SK-N-SH treated with all-trans-retinoic acid at 6 μM for 48 hours (cell line): ENCODE data around the gene SDC3.
A peak's percentile ranks its signal among the peaks of the same experiment; 100 is the strongest.

Experiments used
- ATAC-seq: fragments of 200-7000 bp; cut with Tn5 transposase; 3 replicates; pipeline ENCODE4 v1.9.1; 2020; ENCODE audit warnings: mild to moderate bottlenecking, moderate library complexity
- ARNTL ChIP-seq: fragments of 450-650 bp; formaldehyde crosslinking; IDR thresholded peaks from 2 replicates; pipeline ENCODE4 v1.5.0; 2020; ENCODE audit warnings: low read depth, mild to moderate bottlenecking, moderate library complexity, borderline replicate concordance
- BACH2 ChIP-seq: fragments of 250-450 bp; sonication (Bioruptor Pico); IDR thresholded peaks from 2 replicates; pipeline ENCODE4 v1.9.0; 2021; ENCODE audit warnings: mild to moderate bottlenecking, borderline replicate concordance
- CREB5 ChIP-seq: fragments of 250-450 bp; sonication (Bioruptor Pico); IDR thresholded peaks from 2 replicates; pipeline ENCODE4 v1.5.1; 2020; ENCODE audit warnings: low read depth, mild to moderate bottlenecking, moderate library complexity
- CSDC2 ChIP-seq: fragments of 250-450 bp; sonication (Bioruptor Pico); IDR thresholded peaks from 2 replicates; pipeline ENCODE4 v1.5.0; 2020; ENCODE audit warnings: mild to moderate bottlenecking, moderate library complexity
- CSRNP3 ChIP-seq: fragments of 250-450 bp; sonication (Bioruptor Pico); IDR thresholded peaks from 2 replicates; pipeline ENCODE4 v1.5.1; 2021; ENCODE audit warnings: mild to moderate bottlenecking, moderate library complexity
- GLIS3 ChIP-seq: fragments of 250-450 bp; sonication (Bioruptor Pico); IDR thresholded peaks from 2 replicates; pipeline ENCODE4 v1.5.0; 2020; ENCODE audit warnings: mild to moderate bottlenecking, moderate library complexity
- OSR1 ChIP-seq: fragments of 250-450 bp; sonication (Bioruptor Pico); IDR thresholded peaks from 2 replicates; pipeline ENCODE4 v1.8.0; 2022; ENCODE audit warnings: moderate library complexity, mild to moderate bottlenecking, inconsistent platforms
- PATZ1 ChIP-seq: fragments of 250-450 bp; sonication (Bioruptor Pico); IDR thresholded peaks from 2 replicates; pipeline ENCODE4 v1.8.0; 2020; ENCODE audit warnings: mild to moderate bottlenecking, moderate library complexity, borderline replicate concordance
- POU6F1 ChIP-seq: fragments of 250-450 bp; sonication (Bioruptor Pico); IDR thresholded peaks from 2 replicates; pipeline ENCODE4 v1.8.0; 2021; ENCODE audit warnings: low read depth, mild to moderate bottlenecking, moderate library complexity, borderline replicate concordance
- PPARA ChIP-seq: fragments of 250-450 bp; sonication (Bioruptor Pico); IDR thresholded peaks from 2 replicates; pipeline ENCODE4 v1.5.0; 2020; ENCODE audit warnings: mild to moderate bottlenecking, borderline replicate concordance
- RARB ChIP-seq: fragments of 250-450 bp; sonication (Bioruptor Pico); IDR thresholded peaks from 2 replicates; pipeline ENCODE4 v1.8.0; 2021; ENCODE audit warnings: mild to moderate bottlenecking, moderate library complexity
- SNAI2 ChIP-seq: fragments of 250-450 bp; sonication (Bioruptor Pico); IDR thresholded peaks from 2 replicates; pipeline ENCODE4 v1.5.0; 2020; ENCODE audit warnings: mild to moderate bottlenecking, moderate library complexity
- TCF4 ChIP-seq: fragments of 250-450 bp; sonication (Bioruptor Pico); IDR thresholded peaks from 2 replicates; pipeline ENCODE4 v1.8.0; 2021; ENCODE audit warnings: mild to moderate bottlenecking, moderate library complexity, borderline replicate concordance
- TOX ChIP-seq: fragments of 250-450 bp; sonication (Bioruptor Pico); IDR thresholded peaks from 2 replicates; pipeline ENCODE4 v1.8.0; 2021; ENCODE audit warnings: mild to moderate bottlenecking, moderate library complexity, borderline replicate concordance
- TSHZ2 ChIP-seq: fragments of 250-450 bp; sonication (Bioruptor Pico); IDR thresholded peaks from 2 replicates; pipeline ENCODE4 v1.5.0; 2020; ENCODE audit warnings: mild to moderate bottlenecking, moderate library complexity
- ZC3H10 ChIP-seq: fragments of 250-450 bp; sonication (Bioruptor Pico); IDR thresholded peaks from 2 replicates; pipeline ENCODE4 v1.5.1; 2021; ENCODE audit warnings: mild to moderate bottlenecking, moderate library complexity
- ZFP3 ChIP-seq: fragments of 250-450 bp; sonication (Bioruptor Pico); IDR thresholded peaks from 2 replicates; pipeline ENCODE4 v1.5.0; 2020; ENCODE audit warnings: mild to moderate bottlenecking, moderate library complexity
- ZFP30 ChIP-seq: fragments of 450-650 bp; formaldehyde crosslinking; IDR thresholded peaks from 2 replicates; pipeline ENCODE4 v1.5.0; 2022; ENCODE audit warnings: mild to moderate bottlenecking, moderate library complexity
- ZNF565 ChIP-seq: fragments of 450-650 bp; formaldehyde crosslinking; conservative IDR thresholded peaks from 2 replicates; pipeline ENCODE4 v1.5.0; 2020; ENCODE audit warnings: low read depth, mild to moderate bottlenecking, moderate library complexity
- ZNF70 ChIP-seq: fragments of 450-650 bp; formaldehyde crosslinking; IDR thresholded peaks from 2 replicates; pipeline ENCODE4 v1.5.0; 2020; ENCODE audit warnings: mild to moderate bottlenecking, moderate library complexity

SDC3 gene

GRCh38 chr1:30840904-30841598 lies 67.5 kb downstream of the SDC3 start:
- ATAC-seq: peak; percentile 61; the same call in 2 of the 3 replicates
- TF ChIP-seq POU6F1 (CRISPR knock-in tag) (no peak), RARB (CRISPR knock-in tag) (no peak), ZFP3 (CRISPR knock-in tag) (no peak), ZC3H10 (CRISPR knock-in tag) (no peak), ZFP30 (CRISPR knock-in tag) (no peak), GLIS3 (no peak), TCF4 (CRISPR knock-in tag) (no peak), SNAI2 (CRISPR knock-in tag) (no peak), PATZ1 (CRISPR knock-in tag) (no peak), CSDC2 (CRISPR knock-in tag) (no peak), ZNF565 (CRISPR knock-in tag) (no peak), PPARA (CRISPR knock-in tag) (no peak), OSR1 (CRISPR knock-in tag) (no peak), TSHZ2 (no peak)
- TF ChIP-seq, all 23 proteins: peak for 0

GRCh38 chr1:30839827-30840359 lies 68.7 kb downstream of the SDC3 start:
- TF ChIP-seq ZNF70 (CRISPR knock-in tag) (no peak), ARNTL (CRISPR knock-in tag) (no peak), ZFP30 (CRISPR knock-in tag) (no peak)
- ATAC-seq: no peak

GRCh38 chr1:30838996-30839395 lies 69.6 kb downstream of the SDC3 start:
- no peak for TF ChIP-seq TOX (CRISPR knock-in tag)
- no peak for ATAC-seq

- no peak for TF ChIP-seq BACH2 (CRISPR knock-in tag)
- no peak for TF ChIP-seq CSRNP3
- no peak for TF ChIP-seq SNAI2 (CRISPR knock-in tag)
- no peak for TF ChIP-seq ZNF565 (CRISPR knock-in tag)
- no peak for TF ChIP-seq RARB (CRISPR knock-in tag)
- TF ChIP-seq ZFP3 (CRISPR knock-in tag): no peak
- no peak for TF ChIP-seq ZFP30 (CRISPR knock-in tag)
- TF ChIP-seq TCF4 (CRISPR knock-in tag): no peak
- no peak for TF ChIP-seq CSDC2 (CRISPR knock-in tag)
- TF ChIP-seq OSR1 (CRISPR knock-in tag): no peak
- no peak for TF ChIP-seq CREB5
- no peak for TF ChIP-seq GLIS3
- TF ChIP-seq TSHZ2: no peak
- no peak for TF ChIP-seq ZC3H10 (CRISPR knock-in tag)
- TF ChIP-seq PATZ1 (CRISPR knock-in tag): no peak
Observed at GRCh38 chr1:30837653-30838052, 70.9 kb downstream of the SDC3 start.

More at GRCh38 chr1:30837653-30838052, 70.9 kb downstream of the SDC3 start:
- no peak for ATAC-seq
